ENCODE data around the gene TMEM175.

Gene TMEM175

GRCh38 chr4:959338-960139, 27.3 kb downstream of the TMEM175 start:
- no peak overlapping the region for H3K4me3 ChIP-seq (ENCODE audit: low read length)
- TF ChIP-seq ZNF274 (IDR thresholded peaks at IDR 0.05; ENCODE audit: low read depth, low read length): no peak

GRCh38 chr4:960140-960635, 27.9 kb downstream of the TMEM175 start:
- H3K4me3 ChIP-seq (ENCODE audit: low read length): no peak overlapping the region
- no peak for TF ChIP-seq ZNF274 (IDR thresholded peaks at IDR 0.05; ENCODE audit: low read depth, low read length)

GRCh38 chr4:960636-961350, 28.5 kb downstream of the TMEM175 start:
- H3K4me3 ChIP-seq (ENCODE audit: low read length): no peak overlapping the region
- no peak for TF ChIP-seq ZNF274 (IDR thresholded peaks at IDR 0.05; ENCODE audit: low read depth, low read length)

GRCh38 chr4:961351-962230, 29.3 kb downstream of the TMEM175 start:
- TF ChIP-seq ZNF274 (IDR thresholded peaks at IDR 0.05; ENCODE audit: low read depth, low read length): no peak
- H3K4me3 ChIP-seq (ENCODE audit: low read length): no peak overlapping the region

GRCh38 chr4:962231-963208, 30.3 kb downstream of the TMEM175 start:
- TF ChIP-seq ZNF274 (IDR thresholded peaks at IDR 0.05; ENCODE audit: low read depth, low read length): no peak
- no peak overlapping the region for H3K4me3 ChIP-seq (ENCODE audit: low read length)

- TF ChIP-seq ZNF274 (IDR thresholded peaks at IDR 0.05; ENCODE audit: low read depth, low read length): no peak
- H3K4me3 ChIP-seq (ENCODE audit: low read length): no peak overlapping the region
Observed at GRCh38 chr4:963276-964225, 31.3 kb downstream of the TMEM175 start.

- H3K4me3 ChIP-seq (ENCODE audit: low read length): no peak overlapping the region
- TF ChIP-seq ZNF274 (IDR thresholded peaks at IDR 0.05; ENCODE audit: low read depth, low read length): no peak
Observed at GRCh38 chr4:964346-965025, 32.2 kb downstream of the TMEM175 start.

- H3K4me3 ChIP-seq (ENCODE audit: low read length): no peak overlapping the region
- TF ChIP-seq ZNF274 (IDR thresholded peaks at IDR 0.05; ENCODE audit: low read depth, low read length): no peak
Observed at GRCh38 chr4:965048-965765, 32.9 kb downstream of the TMEM175 start.

GRCh38 chr4:965766-966134, 33.5 kb downstream of the TMEM175 start:
- no peak for TF ChIP-seq ZNF274 (IDR thresholded peaks at IDR 0.05; ENCODE audit: low read depth, low read length)
- no peak overlapping the region for H3K4me3 ChIP-seq (ENCODE audit: low read length)

- no peak for TF ChIP-seq ZNF274 (IDR thresholded peaks at IDR 0.05; ENCODE audit: low read depth, low read length)
Observed at GRCh38 chr4:966266-967112, 34.2 kb downstream of the TMEM175 start.

More at GRCh38 chr4:966266-967112, 34.2 kb downstream of the TMEM175 start:
- no peak overlapping the region for H3K4me3 ChIP-seq (ENCODE audit: low read length)

Measured in GM08714 (cell line).